GM18505 (cell line): ENCODE data around the gene PPIF.

ENCODE experiments used
- ATAC-seq: cut with Tn5 transposase; IDR thresholded peaks from one replicate; pipeline ENCODE4 v1.9.1; 2021; ENCODE audit not compliant: unreplicated experiment
- POLR2A ChIP-seq: IDR thresholded peaks from 4 replicates; pipeline ENCODE4 v1.6.1; 2011; ENCODE audit warnings: borderline replicate concordance; ENCODE audit not compliant: insufficient read depth, insufficient read length; ENCODE audit errors: extremely low read depth

Gene PPIF

DNA sequence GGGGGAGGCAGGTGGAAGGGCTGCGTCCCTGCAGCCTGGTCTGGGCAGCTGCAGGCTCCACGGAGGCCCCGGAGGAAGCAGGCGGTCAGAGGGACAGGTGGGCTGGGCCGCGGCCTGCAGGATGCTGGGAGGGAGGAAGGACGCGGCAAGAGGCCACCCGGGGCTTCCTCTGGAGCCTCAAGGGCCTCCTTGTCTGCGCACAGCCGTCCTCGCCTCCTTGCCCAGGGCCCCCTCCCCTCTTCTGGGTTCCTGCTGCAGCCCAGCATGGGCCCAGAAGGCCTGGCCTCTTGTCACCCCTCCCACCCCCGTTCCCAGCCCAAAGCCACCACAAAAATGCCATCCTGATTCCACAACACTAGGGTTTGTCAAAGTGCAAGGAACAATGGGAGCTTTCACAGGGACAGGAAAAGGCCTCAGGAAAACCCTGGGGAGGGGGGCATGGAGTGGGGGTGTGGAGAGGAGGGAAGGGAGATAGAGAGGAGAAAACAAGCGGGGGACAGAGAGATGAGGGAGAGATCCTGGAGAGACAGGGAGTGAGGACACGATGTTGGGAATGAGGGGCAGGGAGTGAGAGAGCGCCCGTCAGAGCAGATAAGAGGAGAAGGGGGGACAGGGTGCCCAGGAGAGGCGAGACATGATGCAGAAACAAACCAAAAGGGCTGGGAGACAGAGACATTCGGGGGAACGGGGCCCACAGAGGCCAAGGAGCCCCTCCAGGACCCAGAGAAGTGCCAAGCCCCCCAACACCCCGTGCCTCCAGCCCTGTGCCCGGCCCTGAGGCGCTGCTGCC is 56.4 kb downstream of the PPIF start:
- no peak for TF ChIP-seq POLR2A
- ATAC-seq, result no peak

DNA sequence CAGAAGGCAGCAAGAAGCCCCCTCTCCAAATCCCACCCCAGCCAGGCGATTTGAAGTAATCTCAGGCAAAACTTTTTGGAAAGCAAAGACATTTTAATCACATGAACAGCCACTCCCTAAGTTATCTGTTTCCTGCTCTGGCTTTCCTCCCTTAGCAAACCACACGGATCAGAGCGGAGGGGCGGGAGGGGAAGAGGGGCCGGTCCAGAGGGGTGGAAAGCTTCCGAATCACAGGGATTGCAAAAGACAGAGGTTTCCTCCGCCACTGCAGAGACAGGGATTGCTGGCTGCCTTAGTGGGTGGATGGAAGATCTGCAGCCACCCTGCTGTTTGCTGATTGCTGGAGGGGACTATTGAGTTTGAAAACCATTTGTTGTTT is 57.0 kb downstream of the PPIF start:
- no peak for TF ChIP-seq POLR2A
- no peak for ATAC-seq

DNA sequence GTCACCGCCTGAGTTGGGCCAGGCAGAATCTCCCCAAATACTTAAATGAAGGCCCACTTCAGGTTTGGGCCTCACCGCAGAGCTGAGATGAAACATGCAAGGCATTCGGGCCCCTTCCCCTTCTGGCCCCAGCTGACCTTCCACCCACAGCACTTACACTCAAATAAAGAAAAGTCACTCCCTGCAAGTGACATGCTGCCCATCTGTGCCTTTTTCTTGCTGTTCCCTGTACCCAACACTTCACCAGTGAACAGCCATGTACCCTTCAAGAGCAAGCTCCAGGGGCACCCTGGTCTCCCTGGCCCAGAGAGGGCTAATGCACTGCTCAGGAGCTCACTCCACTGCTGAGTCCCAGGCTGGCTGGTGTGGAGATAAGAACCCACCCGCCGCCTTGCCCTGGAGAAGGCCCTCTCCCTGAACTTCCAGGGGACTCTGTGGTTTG is 57.4 kb downstream of the PPIF start:
- ATAC-seq, result no peak
- no peak for TF ChIP-seq POLR2A
